HG02943 (cell line): ENCODE data around the gene FAM163B.

Source experiments
- ATAC-seq: cut with Tn5 transposase; IDR thresholded peaks from one replicate; pipeline ENCODE4 v1.9.1; 2021; ENCODE audit warnings: mild to moderate bottlenecking, low read depth, moderate library complexity; ENCODE audit not compliant: unreplicated experiment

The FAM163B gene

DNA sequence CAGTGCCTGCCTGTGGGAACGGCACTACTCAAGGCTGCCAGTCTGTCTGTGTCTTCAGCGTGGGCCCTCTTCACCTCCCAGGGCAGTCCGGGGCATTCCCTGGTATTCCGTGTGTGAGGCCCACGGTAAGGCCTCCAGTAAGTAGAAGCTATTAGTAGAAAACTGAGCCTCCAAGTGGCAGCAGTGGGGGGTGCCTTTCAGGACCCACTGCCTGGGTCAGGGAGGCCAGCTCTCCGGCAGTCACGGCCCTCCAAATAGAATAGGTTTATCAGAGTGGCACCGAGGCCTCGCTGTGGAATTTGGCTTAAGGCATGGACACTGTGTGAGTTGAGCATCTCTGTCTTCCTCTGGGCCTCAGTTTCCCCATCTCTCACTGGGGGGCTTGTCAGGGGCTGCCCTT lies 51.6 kb downstream of the FAM163B start:
- no peak for ATAC-seq

DNA sequence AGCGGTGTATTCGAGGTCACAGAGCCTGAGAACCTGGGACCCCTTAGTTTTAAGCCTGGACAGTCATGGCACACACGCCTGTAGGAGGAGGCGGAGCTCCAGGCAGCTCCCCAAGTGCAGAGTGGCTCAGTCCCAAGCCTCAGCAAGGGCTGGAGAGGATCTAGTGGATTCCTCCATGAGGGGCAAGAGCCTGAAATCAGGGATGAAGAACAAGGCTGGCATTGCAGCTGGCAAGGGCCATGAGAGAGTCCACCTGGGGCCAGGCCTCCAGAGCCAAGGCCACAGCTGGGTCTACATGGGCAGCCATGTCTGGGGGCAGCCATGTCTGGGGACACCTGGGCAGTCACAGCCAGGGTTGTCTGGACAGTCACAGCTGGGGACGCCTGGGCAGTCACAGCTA lies 52.8 kb downstream of the FAM163B start:
- ATAC-seq: no peak

DNA sequence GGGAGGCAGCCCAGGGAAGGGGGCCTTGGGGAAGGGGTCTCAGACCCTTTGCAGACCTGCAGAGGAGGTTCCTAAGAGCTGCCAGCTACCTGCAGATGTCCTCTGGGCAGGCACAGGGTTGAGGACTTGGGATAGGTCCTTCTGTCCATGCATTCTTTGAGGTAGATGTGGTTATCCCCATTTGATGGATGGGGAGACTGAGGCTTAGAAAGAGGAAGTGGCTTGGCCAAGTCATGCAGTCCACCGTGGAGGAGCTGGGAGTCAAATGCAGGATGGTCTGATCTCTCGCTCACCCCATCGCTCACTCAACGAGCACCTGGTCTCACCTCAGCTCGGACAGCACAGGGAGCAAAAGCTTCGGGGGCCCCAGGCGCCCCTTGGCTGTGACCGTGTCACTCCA lies 54.5 kb downstream of the FAM163B start:
- no peak for ATAC-seq

DNA sequence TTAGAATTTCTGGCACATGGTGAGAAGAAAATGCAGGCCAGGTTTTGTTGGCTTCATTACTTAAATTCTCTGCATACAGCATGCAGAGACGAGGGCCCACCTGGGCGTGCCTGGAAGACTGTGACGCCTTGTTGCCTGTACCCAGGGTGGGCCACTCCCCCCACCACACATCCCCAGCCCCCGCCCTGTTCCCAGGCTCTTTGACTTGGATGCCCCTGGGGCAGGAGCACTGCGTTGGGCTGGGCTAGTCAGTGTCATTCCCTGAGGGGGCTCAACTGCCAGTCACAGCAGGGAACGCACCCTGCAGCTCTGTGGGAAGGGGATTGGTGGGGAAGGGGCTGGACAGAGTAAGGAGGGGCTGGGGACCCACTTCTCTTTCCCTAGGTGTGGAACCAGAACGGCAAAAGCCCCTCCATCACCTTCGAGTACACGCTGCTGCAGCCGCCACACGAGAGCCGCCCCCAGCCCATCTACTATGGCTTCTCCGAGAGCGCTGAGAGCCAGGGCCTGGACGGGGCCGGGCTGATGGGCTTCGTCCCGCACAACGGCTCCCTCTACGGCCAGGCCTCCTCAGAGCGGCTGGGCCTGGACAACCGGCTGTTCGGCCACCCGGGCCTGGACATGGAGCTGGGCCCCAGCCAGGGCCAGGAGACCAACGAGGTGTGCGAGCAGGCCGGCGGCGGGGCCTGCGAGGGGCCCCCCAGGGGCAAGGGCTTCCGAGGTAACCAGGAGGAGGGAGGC lies 55.0 kb downstream of the FAM163B start:
- no peak for ATAC-seq

DNA sequence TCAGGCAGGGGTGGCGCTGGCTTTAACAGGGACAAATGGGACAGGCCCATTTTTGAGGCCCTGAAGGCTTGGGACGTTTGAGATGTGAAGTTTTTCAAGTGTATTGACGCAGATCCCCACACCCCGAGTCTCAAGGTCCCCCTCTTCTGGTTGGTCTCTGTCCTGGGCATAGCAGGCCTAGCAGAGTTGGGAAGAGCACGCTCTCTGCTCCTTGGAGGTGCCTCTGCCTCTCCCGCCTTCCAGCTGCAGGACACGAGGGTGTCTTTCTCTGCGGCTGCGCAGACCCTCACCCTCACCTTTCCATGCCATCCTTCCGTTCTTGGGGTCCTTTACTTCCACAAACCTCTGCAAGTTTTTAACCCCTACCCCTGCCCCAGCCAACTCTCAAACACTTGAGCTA lies 56.1 kb downstream of the FAM163B start:
- ATAC-seq: no peak

DNA sequence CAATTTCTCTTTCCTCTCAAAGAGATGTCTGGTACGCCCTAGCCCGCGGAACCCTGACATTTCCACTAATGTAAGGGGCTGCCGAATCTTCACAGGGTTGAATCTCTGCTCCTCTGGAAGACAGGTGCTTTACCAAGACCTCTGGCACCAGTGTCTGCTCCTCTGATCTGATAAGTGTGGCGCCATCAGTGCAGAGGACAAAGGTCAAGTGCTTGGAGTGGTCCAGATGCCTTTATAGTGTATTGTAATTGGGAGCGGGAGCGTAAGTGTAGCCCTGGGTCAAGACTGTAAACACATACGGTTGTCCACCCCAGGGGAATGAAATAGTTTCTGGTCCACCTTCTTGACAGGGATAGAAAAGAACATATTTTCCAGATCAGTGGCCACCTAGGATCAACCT lies 57.0 kb downstream of the FAM163B start:
- ATAC-seq: no peak

DNA sequence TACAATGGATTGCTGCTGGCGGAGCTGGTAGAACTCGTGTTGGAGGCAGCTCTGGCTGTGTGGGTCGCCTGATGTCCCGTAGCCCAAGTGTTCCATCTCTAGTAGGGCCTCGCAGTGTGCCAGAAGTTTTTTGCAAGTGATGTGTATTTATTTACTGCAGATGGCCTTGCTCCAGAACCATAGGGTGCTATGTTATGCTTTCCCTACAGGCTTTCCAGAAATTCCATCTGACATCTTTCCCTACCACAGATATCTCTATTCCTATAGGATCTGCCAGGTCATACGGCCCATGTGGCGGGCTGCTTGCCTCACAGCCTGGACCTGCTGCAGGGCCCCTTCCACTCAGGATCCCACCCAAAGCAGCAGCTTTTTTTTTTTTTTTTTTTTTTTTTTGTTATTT lies 57.7 kb downstream of the FAM163B start:
- ATAC-seq: no peak

DNA sequence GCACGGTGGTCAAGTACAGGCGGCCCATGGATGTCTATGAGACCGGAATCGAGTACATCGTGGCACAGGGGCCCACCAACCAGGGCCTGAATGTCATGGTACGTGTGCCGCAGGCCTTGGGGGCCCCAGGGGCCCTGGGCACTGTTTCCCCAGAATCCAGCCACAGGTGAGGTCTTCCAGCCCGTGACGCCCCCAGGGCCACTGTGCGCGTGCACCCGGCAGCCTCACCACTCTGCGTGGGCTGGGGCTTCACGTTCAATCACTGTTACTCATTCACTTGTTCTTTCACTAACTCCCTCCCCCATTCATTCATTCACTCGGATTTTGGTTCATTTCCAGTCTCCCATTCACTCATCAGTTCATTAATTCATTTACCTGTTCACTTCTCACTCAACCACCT lies 62.1 kb downstream of the FAM163B start:
- ATAC-seq: no peak

DNA sequence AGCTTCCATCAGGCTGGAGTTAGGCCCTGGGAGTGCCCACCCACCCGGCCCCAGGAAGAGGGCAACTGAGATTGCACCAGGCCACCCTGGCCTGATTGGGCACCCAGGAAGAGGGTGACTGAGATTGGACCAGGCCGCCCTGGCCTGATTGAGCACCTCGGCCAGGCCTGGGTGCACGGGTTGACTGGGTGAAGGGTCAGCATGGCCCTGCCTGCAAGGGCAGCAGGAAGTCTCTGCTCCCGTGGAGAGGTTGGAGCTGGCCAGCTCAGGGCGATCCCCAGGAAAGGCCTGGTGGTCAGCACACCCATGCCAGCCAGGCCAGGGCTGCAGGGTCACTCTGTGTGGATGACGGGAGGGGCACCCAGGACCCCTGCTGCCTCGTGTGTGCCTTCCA lies 62.9 kb downstream of the FAM163B start:
- ATAC-seq: no peak

DNA sequence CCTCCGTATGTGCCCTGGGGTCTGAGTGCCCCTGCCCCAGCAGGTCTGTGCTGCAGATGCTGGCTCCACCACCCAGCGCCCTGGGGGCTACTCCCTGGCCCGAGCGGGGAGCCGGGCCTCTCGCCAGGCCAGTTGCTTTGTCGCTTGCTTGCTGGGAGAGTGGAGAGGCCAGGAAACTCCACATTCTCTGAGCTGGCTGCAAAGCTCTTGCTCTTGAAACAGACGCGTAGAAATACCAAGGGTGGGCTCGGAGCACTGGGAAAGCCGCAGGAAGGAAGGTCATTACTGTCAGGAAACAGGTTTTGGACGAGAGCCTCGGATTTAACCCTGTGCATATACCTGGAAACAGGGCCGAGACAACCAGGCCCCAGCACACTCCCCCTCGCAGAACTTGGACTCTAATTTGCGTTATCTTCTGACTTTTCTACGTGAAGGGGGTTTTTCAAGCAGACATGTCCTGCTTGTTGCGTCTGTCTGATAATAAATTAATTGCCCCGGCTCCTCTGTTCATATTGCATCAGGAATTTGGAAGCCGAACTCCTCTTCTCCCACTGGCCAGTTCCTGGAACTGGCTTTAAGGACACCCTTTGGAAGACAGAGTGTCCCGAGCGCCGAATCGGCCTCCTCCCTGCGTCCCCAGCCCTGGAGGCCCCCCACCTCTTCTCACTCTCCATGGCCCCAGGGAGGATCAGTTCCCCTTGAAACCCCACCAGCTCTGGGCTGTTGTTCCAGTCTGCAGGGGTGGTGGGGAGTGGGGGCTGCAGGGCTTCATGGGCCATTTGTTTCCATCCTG lies 63.5 kb downstream of the FAM163B start:
- ATAC-seq: no peak

DNA sequence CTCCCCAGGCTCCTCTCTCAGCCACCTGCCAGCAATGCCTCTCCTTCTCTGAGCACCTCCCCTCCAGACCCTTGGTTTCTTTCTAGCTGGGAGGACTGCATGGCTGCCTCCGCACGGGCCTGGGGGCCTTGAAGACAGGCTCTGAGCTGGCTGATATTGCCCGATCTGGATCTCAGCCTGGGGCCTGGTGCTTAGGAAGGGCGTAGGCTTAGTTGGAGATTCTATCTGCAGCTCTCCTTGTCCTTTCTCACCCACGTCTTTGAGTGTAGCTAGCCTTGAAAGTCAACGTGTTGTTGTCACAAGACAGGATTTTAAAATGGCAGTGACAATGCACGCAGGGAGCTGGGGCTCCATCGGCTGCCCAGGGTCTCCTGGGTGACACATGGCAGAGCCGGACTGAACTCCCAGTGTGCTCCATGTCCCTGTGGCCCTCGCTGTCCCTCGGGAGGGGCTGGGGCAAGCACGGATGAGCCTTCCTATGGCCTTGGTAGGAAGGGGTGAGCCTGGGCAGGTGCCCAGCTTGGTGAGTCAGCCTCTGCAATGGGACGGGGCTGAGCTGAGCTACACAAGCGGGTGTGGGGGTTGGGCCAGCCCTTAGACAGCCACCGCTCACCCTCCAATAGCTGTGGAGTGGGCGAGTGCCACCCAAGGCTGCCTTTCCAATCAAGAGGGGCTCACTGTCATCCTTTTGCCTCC lies 65.3 kb downstream of the FAM163B start:
- ATAC-seq: no peak

DNA sequence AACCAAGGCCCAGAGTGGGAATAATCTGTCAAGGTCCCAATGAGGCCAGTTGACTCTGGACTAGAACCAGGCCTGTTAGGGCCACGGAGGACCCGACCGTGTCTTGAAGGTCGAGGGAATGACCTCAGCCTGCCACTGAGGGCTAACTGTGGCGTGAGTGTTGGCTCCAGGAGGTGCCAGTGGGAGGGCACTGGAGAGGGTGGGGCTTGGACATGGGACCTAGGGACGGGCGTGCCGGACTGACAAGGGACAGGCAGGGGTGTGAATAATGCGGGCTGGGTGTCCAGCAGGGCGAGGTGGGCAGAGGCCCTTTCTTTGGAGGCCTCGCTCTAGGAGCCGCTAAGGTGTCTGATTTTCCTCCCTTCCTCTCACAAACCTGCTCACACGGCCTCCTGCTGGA lies 67.2 kb downstream of the FAM163B start:
- ATAC-seq: no peak

DNA sequence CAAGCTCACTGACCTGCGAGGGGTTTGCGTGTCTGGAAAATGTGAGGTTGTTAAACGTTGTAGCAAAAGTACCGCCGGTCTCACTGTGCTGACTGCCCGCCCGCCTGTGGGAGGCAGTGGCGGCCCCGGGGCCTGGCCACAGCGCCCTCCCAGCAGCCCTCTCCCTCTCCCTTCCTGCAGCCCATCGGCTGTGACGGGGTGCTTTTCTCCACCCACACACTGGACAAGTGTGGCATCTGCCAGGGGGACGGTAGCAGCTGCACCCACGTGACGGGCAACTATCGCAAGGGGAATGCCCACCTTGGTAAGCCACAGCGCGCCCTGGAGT lies 68.5 kb downstream of the FAM163B start:
- ATAC-seq: no peak

DNA sequence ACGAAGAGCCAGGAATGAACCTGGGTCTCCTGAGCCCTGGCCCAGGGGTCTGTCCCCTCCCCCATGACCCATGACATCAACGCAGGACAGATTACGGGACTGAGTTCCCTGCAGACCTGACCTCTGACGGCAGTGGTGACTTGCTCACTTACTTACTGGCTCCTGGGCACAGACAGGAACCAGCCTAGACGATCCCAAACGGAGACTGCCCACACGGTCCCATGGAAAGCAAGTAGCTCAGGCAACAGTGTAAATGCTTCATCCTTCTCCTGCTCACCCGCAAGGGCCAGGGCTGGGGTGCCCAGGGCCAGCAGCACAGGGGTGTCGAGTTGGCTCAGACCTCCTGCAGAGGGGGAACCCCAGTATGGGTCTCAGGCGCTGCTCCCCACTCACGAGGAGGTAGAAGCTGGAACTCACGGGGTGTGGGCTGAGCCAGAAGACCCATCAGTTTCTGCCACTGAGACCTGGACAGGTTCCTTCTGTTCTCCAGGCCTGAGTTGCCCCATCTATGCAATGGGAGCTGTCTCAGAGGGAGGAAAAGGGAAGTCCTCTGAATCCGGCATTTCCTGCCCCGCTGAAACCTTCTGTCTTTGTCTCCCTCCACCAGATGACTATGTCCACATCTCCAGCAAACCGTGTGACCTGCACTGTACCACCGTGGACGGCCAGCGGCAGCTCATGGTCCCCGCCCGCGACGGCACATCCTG lies 69.0 kb downstream of the FAM163B start:
- no peak for ATAC-seq

DNA sequence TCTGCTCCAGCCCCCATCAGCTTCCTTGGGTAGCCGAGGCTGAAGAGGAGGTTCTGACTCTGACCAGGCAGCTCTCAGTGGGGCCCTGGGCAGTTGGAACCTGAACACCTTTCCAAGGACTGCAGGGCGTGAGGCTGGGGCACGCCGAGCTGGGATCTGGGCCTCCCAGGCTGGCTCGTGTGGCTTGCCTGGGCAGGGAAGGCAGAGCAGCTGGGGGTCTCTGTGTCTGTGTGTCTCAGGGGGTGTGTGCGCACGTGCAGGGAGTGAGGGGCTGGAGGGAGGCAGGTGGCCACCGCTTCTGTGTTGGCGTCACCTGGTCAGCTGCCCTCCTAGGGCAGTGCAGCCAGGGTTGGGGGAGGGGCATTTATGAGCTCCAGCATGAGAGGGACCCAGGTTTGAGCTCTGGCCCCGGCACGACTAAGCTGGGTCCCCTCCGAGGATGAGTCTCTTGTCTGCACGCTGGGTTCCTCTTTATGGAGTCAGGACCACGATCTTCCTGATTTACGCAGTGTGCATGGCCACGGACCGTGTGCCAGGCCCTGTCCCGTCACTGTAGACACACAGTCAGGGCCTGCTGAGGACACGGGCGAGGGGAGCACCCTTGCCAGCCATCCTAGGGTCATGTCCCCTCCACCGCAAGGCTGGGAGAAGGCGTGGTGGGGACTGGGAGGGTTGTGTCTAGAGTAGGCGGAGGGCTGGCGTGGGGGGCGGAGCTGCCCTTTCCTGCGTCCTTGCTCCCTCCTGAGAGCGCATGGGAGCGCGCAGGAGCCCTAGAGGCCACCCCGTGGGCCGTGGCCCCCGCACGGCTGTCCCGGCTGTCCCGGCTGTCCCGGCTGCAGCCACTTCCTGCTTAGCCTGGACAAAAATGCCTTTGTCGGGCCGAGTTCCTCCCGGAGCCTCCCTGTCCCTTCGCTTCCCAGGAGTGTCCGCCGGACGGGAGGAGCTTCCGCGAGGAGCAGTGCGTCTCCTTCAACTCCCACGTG lies 70.0 kb downstream of the FAM163B start:
- ATAC-seq: no peak

DNA sequence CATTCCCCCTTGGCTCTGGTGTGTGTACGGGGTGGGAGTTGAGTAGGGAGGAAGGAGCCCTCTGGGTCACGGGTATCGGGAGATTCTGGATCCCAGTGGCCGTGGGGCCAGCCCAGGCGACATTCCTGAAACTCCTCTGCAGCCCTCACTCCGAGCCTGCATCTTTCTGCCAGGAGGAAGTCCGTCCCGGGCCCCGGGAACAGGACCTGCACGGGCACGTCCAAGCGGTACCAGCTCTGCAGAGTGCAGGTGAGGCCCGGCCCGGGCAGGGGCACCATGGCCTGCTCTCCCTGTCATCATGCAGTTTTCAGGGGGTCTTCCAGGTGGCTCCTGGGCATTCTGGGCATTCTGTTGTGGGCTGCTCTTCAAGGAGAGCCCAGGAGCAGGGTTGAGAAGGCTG lies 71.0 kb downstream of the FAM163B start:
- ATAC-seq: no peak

DNA sequence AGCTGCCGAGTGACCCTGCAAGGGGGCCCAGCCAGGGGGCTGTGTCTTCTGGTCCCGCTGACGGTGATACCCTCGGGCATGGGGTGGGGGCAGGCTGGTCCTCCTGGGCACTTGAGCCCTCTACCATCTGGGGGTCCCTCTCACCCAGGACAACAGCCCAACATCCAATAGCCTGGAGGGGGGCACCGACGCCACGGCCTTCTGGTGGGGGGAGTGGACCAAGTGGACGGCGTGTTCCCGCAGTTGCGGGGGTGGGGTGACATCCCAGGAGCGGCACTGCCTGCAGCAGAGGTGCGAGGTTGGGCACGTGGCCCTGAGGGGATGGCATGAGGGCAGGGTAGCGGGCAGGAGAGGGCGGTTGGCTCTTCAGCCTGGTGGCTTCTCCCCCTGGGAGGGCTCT lies 71.9 kb downstream of the FAM163B start:
- ATAC-seq: no peak

DNA sequence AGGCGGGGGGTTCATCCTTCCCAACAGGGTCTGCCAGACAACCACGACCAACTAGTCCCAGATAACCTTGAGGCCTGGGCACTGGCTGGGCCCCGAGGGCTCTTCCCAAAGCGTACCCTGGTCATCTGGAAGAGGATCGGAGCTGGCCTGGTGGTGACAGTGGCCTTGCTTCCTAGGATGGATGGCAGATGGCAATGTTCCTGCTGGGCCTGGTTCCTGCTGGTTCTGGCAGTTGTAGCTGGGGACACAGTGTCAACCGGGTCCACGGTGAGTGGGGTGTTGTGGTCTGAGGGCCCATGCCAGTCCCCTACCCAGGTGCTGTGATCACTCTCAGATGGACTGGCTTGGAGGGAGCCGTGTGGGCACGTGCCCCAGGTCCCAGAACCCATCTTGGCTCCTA lies 72.7 kb downstream of the FAM163B start:
- ATAC-seq: no peak

DNA sequence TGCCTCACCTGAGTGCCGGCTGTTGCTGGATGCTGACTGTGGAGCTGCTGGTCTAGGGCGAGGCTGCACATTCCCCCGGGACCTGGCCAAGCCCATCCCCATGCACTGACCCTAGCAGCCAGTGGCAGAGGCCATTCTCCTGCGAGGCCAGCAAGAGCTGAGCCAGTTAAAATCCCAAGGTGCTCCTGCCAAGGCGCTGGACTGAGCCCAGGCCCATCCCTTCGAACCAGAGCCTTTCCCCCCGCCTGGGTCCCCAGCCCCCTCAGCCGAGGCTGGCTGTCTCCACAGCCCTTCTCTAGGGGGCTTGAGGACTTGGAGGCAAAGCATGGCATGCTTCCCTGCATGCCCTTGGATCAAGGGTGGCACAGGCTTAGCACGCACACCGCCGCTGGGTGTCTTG lies 73.1 kb downstream of the FAM163B start:
- no peak for ATAC-seq

DNA sequence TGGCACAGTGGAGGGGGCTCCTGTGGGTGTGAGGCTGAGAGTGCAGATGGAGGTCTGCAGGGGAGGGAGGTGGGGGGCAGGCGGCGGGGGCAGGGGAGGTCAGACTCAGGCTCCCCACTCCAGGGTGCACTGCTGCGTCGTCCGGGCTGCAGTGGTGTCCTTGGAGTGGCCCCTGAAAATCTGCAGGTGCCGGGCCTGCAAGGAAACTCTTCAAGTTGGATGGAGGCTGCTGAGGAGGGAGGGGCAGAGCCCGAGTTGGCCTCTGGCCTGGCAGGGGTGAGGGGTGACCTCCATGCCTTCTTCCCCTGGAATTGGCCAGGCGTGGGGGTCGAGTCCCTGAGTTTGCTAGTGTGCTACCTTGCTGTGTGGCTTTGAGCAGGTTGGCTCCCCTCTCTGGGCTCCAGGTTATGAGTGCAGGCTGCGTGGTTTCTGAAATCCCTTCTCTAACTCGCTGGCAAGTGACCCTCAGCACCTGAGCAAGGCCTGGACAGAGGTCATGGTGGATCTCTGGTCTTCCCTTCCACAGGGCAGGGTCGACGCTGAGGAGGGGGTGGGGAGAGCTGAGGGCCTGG lies 73.8 kb downstream of the FAM163B start:
- ATAC-seq: no peak
